ENCODE measurements around the gene HIVEP2.

DNA sequence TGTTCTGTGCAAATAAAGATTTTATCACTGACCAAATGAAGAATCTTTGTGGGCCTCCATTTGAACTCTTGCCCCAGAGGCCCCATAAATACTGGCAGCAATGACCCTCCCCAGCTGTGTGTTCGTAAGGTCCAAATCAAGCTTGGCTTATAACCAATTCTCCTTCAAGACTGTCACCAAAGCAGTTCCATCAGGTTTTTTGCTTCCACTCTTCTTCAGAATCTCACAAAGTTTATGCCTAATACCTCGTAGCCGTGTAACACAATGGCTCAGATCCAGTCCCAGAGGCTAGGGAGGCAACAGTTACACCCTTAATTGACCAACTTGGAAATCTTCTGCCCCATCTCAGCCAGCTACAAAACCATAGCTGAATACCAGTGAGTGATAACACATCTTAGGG lies 120.5 kb downstream of the HIVEP2 start:
- TF ChIP-seq EZH2 (IDR thresholded peaks at IDR 0.05; ENCODE audit: insufficient read depth, poor library complexity, severe bottlenecking) (no peak), EZH2phosphoT487 (IDR thresholded peaks at IDR 0.05; ENCODE audit: insufficient read depth, low read depth) (no peak)
